ENCODE data around the gene ANKRD62.

GRCh38 chr18:12093520-12094257 lies at the start of gene ANKRD62:
- TF ChIP-seq TRIM28 (IDR thresholded peaks at IDR 0.05; ENCODE audit: borderline replicate concordance, low read length) = no peak
- TF ChIP-seq TSHZ1 (tag by site-specific recombination; IDR thresholded peaks at IDR 0.05; ENCODE audit: borderline replicate concordance) = no peak
- TF ChIP-seq ZNF169 (tag by site-specific recombination; IDR thresholded peaks at IDR 0.05) = no peak
- no peak for TF ChIP-seq HOXC10 (CRISPR knock-in tag; IDR thresholded peaks at IDR 0.05)

All from HEK293 (cell line).